Sigmoid colon (tissue), 4 donors: ENCODE data around the gene COG4.

Experiments
- EP300 ChIP-seq, 4 donors: sonication (generic); formaldehyde crosslinking; IDR thresholded peaks; one replicate each; pipeline ENCODE4 v1.6.1; 2017; ENCODE audit warnings: antibody characterized with exemption in 4 of 4
- TF ChIP-seq, protein P1 (sequence below), 4 experiments: fragments of 450-650 bp in 3 of 4; fragments of 200-600 bp in 1 of 4; IDR thresholded peaks; one replicate each; pipeline ENCODE4 v1.5.1; 2016 to 2019; ENCODE audit warnings: antibody characterized with exemption in 4 of 4, mild to moderate bottlenecking in 3 of 4, moderate library complexity in 2 of 4

DNA sequence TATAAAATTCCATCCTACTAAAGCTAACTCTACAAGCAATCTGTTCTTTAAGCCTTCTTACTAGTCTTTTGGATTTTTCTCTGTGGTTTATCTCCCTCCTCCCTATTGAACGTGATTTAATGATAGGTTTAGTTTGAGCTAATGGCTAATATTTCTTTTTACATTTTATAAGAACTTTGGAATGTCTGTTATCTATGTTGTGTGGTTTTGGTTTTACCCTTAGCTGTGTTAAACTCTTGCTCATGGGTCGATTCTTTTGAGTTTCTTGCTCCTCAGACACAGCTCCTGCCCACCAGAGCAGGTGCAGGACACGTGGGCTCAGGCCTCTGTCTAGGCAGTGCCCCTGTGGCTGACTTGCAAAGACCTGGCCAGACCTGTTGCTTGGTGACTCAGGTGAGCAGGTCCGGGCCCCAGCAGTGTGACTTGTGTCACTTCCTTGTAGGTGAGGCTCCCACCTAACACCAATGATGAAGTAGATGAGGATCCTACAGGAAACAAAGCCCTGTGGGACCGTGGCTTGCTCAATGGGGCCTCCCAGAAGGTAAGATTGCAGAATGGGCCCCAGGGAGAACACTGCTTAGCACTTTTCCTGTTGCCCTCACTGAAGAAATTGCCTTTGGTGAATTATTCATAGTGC is 45.4 kb upstream of the COG4 start:
- TF ChIP-seq, protein P1, sequence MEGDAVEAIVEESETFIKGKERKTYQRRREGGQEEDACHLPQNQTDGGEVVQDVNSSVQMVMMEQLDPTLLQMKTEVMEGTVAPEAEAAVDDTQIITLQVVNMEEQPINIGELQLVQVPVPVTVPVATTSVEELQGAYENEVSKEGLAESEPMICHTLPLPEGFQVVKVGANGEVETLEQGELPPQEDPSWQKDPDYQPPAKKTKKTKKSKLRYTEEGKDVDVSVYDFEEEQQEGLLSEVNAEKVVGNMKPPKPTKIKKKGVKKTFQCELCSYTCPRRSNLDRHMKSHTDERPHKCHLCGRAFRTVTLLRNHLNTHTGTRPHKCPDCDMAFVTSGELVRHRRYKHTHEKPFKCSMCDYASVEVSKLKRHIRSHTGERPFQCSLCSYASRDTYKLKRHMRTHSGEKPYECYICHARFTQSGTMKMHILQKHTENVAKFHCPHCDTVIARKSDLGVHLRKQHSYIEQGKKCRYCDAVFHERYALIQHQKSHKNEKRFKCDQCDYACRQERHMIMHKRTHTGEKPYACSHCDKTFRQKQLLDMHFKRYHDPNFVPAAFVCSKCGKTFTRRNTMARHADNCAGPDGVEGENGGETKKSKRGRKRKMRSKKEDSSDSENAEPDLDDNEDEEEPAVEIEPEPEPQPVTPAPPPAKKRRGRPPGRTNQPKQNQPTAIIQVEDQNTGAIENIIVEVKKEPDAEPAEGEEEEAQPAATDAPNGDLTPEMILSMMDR (IDR thresholded peaks at IDR 0.05), result no peak
- TF ChIP-seq EP300 (IDR thresholded peaks at IDR 0.05), result no peak
